HK-2 (cell line): ENCODE data around the gene ERC2.

Experiments used
- DNase-seq: peaks from one replicate; pipeline ENCODE4 v3.0.0-alpha.2; 2018; ENCODE audit not compliant: unreplicated experiment

The ERC2 gene

DNA sequence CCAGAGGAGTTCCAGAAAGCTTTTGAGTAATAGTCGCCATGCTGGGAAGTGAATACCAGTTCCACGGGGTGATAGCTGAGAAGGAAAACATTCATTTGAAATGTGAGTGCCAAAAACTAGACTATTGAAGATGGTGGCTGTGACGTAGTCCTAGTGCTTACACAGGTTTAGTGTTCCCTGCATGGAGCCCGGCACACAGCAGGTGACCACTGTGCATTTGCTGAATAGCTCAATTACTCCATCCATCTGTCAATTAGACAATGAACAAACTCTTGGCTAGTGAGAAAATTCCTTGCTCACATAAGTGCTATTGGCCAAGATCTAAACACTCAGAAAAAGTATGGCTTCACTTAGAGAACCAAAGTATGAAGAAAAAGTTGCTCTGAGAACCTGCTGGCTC is 533.0 kb downstream of the ERC2 start:
- DNase-seq = no peak

GRCh38 chr3:55934771-55935170 is 533.5 kb downstream of the ERC2 start:
- no peak for DNase-seq

- no peak for DNase-seq
Measured at GRCh38 chr3:55929154-55929869, 539.0 kb downstream of the ERC2 start.

DNA sequence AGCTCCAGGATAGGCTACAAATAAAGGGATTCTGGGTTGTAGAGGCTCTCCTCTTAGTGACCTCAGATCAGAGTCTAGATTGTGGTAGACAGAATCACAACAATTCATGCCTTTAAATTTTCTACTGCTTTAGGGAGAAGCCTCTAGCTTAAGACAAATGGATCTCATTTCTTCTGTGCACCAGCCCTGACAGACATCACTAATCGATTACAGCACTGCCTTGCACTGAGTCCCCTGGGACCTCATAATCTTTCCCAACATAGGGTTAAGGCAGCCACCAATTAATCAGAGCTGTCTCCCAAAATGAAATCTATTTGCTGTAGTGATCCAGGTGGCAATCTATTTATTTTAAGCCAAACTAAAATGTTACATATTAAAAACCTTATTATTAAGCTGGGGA is 544.6 kb downstream of the ERC2 start:
- no peak for DNase-seq

DNA sequence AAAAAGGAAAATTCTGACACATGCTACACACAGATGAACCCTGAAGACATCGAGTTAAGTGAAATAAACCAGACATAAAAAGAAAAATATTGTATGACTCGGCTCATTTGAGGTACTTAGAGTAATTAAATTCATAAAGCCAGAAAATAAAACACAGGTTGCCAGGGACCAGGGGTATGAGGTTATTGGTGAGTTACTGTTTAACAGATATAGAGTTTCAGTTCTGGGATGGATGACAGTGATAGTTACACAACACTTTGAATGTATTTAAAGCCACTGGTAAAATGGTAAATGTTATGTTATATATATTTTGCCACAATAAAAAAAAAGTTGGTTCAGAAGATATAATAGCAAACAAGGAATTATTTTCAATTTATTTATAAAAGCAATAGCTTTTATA is 545.1 kb downstream of the ERC2 start:
- DNase-seq = no peak

DNA sequence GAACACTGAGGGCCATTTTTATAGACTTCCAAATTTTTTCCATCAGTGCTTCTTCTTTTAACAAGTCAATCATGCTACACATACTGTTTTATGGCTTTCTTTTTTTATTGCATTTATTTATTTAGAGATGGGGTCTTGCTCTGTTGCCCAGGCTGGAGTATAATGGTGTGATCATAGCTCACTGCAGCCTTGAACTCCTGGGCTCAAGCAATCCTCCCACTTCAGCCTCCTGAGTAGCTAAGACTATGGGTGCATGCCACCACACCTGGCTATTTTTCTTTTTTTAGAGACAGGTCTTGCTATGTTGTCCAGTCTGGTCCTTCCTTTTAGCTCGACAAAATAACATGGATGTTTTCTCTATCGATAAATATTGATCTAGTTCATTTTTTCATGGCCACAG is 555.4 kb downstream of the ERC2 start:
- DNase-seq = no peak

- no peak for DNase-seq
Measured at GRCh38 chr3:55911266-55911665, 557.0 kb downstream of the ERC2 start.

GRCh38 chr3:55910543-55910942 is 557.7 kb downstream of the ERC2 start:
- no peak for DNase-seq

DNA sequence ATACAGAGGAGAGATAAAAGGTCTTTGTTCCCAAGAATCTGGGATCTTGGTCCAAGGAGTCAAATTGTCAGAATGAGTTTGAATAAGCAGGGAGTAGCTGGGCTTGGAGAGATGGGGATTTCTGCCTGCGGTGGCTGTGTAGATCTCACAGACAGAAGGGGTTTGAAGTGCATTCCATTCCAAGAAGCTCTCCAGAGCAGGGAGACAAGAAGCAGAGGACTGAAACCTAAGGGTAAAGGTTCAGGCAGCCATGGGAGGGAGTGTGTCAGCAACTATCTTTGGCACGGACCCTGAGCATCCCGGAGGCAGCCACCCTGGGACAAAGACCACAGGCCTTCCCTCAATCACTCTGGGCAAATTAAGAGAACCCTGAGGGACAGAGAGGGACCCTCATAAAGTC is 558.9 kb downstream of the ERC2 start:
- DNase-seq = no peak

GRCh38 chr3:55907616-55908015 is 560.7 kb downstream of the ERC2 start:
- no peak for DNase-seq

GRCh38 chr3:55906896-55907295 is 561.4 kb downstream of the ERC2 start:
- no peak for DNase-seq

DNA sequence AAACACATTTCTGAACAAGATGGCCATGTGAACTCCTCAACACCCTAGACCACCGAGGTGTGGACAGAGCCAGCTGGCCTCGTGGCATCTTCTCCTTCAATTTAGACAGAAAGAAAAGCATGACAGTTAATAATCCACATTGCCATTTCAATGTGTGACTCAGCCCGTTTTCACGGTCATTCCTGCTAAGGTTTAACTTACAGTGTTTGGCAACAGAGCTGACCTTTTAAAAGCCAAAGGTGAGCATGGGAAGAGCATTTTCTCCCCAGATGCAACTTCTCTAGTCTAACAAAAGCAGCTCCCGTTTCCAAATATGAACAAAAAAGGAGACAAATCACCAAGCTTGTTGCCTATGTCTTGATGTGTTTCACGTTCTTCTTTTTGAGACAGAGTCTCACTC is 563.6 kb downstream of the ERC2 start:
- DNase-seq = no peak

DNA sequence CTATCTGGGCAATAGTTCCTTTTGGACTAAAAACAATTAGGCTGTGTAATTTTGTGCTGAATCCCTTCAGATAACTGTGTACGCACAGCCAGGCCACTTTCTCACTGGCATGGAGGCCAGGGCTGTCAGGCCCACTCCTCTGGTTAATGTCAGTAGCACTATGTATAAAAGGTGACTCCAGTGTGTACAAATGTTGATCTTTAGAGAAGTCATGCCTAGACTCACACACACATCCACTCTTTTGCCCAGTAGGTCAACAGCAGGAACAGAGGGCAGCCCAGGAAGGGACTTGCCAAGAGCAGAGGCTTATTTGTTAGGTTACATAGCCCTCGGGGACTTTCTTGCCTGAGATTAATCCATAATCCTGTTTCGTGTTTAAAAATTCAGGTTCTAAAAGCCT is 564.6 kb downstream of the ERC2 start:
- DNase-seq = no peak

GRCh38 chr3:55902221-55902900 is 565.9 kb downstream of the ERC2 start:
- DNase-seq = no peak

DNA sequence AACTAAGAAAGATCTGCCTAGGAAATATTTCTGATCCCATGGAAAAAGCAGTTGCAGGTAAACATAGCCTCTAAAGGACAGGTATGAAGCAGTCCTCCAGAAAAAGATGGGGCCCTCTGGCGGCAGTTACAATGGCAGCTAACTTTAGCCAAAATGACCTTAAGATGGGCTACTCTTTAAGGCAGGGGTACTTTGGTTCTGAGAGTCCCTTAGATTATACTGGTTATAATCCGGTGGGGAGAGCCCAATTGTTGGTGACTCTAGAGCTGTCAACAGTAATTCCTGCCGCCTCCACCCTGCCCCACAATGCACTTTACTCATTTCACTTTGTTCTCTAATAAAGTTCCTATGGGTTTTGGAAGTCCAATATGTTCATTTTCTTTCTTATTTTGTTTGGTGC is 568.4 kb downstream of the ERC2 start:
- DNase-seq = no peak

GRCh38 chr3:55897573-55898224 is 570.6 kb downstream of the ERC2 start:
- no peak for DNase-seq

DNA sequence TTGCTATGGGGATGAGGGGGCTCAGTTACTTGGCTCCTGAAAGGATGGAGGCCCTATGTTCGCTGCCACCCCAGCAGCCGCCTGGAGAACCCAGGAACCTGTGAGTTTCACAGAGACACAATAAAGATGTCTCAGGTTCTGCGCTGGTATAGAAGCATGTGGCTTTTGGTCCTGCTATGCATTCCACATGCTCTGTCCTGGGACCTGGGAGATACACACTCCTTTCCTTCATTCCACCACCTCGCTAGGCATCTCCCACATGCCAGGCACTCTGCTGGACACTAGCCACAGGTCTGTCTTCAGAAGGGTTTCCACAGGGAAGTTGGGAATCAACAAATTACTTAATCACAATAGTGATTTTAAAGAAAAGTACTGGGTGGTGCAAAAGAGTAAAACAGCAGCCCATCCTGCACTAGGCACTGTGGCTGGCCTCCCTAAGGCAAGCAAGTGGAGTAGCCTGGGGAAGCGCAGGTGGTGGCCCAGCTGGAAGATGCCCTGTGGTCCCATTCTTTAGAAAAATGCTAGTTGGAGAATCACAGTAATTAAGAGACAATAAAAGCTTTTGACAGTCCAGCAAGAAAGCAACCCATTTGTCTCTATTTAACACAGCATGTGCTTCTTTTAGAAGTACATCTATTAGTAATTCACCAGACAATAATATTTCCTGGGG is 572.2 kb downstream of the ERC2 start:
- no peak for DNase-seq

DNA sequence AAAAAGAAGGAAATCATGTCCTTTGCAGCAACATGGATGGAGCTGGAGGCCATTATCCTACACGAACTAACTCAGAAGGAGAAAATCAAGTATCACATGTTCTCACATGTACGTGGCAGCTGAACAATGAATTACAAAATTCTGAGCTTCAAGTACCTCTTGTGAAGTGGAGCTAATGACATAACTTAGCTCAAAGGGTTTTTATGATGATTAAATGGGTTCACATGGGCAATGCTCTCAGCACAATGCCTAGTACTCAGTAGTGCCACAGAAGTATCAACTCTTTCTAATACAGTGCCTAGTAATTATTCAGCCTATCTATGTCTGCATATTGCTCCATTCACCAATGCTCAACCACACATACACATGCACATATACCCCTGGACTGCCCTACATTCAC is 573.7 kb downstream of the ERC2 start:
- DNase-seq = no peak

DNA sequence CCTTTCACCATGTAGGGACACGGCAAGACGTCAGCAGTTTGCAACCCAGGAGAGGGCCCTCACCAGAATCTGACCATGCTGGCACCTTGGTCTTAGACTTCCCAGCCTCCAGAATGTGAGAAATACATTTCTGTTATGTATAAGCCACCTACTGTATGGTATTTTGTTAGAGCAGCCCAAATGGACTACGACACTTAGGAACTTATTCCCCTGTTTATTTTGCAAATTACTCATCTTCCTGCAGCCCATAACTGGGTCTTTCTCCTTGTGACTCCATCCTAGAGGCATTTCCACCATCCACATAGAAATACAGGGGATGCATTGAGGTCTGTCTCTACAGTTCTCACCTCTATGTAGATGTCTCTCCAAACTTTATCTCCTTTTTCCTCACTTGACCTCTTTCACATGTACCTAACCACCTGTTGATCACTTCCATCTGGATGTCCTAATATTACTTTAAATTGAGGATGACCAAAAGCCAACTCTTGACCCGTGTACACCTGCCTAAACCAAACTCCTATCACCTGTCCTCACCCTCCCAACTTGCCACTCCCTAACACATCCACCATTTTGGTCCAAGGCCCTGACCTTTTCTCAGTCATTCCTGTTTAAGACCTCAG is 575.1 kb downstream of the ERC2 start:
- DNase-seq = no peak

DNA sequence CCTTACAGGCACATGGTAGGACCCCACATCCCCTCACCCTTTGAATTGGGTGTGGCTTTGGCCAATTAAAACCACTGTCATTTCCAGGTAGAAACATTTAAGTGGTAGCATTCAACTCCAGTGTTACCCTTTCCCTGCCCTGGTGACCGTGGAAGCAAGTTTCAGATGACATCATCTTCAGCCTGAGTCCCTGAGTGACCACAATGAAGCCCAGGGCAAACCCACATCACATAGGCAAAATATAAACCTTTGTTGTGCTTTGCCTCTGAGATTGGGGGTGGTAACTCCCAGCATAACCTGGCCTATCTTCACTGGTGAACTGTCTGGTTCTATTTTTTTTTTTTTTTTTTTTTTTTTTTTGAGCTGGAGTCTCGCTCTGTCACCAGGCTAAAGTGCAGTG is 577.2 kb downstream of the ERC2 start:
- no peak for DNase-seq

DNA sequence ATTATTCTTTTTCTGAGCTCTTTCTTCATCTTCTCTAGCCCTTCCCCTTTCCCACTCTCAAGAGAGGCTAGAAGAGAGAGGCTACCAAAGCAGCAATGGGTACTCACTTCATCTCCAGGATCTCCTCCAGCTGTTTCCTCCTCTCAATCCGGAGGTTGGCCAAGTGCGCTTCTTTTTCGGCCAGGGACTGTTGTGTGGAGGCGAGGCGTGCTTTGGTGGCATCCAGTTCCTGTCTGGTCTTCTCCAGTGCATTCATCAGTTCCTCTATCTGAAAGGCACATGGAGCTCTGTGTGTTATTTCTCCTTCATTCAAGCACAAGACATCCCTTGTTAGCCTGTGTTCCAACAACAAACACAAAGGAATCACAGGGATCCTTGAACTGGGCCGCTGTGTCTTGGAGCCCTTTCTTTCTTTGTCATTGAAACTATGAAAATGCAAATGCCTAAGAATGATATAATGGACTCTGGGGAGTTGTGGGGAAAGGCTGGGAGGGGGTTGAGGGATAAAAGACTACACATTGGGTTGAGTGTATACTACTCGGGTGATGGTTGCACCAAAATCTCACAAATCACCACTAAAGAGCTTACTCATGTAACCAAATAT is 579.9 kb downstream of the ERC2 start:
- DNase-seq = no peak

DNA sequence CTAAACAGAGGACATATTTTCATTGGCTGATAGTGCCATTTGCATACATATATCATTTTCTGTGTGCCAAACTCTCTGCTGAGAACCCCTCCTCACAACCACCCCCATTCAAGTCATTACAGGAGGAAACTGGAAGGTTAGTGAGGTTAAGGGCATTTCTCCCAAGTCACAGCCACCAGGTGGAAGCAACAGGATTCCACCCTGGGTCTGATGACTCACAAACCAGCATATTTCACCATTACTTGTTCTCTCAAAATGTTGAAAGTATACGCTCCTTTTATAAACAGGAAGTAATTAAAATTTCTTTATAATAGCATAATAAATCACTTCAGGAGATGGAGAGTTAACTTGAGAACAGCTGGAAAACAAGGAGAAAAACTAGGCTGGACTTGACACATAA is 582.5 kb downstream of the ERC2 start:
- DNase-seq = no peak
